ENCODE data around the gene CWC22.
"Not testable (repeated sequence)": the region's sequence is repeated elsewhere in the genome, so short reads cannot be mapped to it uniquely, and the experiment has no call there.

The CWC22 gene

DNA sequence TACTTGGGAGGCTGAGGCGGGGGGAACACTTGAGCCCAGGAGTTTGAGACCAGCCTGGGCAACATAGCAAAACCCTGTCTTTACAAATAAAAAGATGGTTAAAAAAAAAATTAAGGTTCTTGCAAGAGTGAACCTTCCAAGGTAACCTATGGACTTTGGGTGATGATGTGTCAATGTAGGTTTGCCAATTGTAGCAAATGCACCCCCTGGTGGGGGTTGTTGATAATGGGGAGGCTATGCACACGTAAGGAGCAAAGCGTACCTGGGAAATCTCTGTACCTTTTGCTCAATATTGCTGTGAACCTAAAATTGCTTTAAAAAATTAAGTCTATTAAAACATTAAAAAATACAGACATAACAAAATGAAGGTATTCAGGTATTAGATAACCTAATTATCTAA is 70.4 kb downstream of the CWC22 start:
- H3K36me3 ChIP-seq (ENCODE audit: insufficient read depth, low read length), result no peaks in the 10 kb centered on the region
- TF ChIP-seq EZH2 (IDR thresholded peaks at IDR 0.05), result no peak
- TF ChIP-seq FOXP2 (optimal IDR thresholded peaks at IDR 0.05; ENCODE audit: control extremely low read depth, extremely low read length, insufficient read depth), result no peak
- TF ChIP-seq POLR2AphosphoS5 (IDR thresholded peaks at IDR 0.05; ENCODE audit: borderline replicate concordance, low read depth, low read length), result no peak
- H3K9ac ChIP-seq (ENCODE audit: insufficient read length), result no peak overlapping the region
- H3K4me3 ChIP-seq, result no peak overlapping the region
- no peak overlapping the region for H3K27ac ChIP-seq
- no peaks in the 10 kb centered on the region; the same call in 1 of the 2 replicates for H3K9me3 ChIP-seq (ENCODE audit: low read depth, low read length)
- no peak for DNase-seq (ENCODE audit: low read depth, low spot score)

- H3K36me3 ChIP-seq (ENCODE audit: insufficient read depth, low read length), result no peaks in the 10 kb centered on the region
- DNase-seq (ENCODE audit: low read depth, low spot score), result no peak
- H3K27ac ChIP-seq, result no peak overlapping the region
- no peaks in the 10 kb centered on the region; the same call in 1 of the 2 replicates for H3K9me3 ChIP-seq (ENCODE audit: low read depth, low read length)
- H3K9ac ChIP-seq (ENCODE audit: insufficient read length), result no peak overlapping the region
- TF ChIP-seq EZH2 (IDR thresholded peaks at IDR 0.05) (no peak), POLR2AphosphoS5 (IDR thresholded peaks at IDR 0.05; ENCODE audit: borderline replicate concordance, low read depth, low read length) (no peak), FOXP2 (optimal IDR thresholded peaks at IDR 0.05; ENCODE audit: control extremely low read depth, extremely low read length, insufficient read depth) (no peak)
- H3K4me3 ChIP-seq, result no peak overlapping the region
Measured at GRCh38 chr2:179936141-179936540, 71.0 kb downstream of the CWC22 start.

- no peak for TF ChIP-seq FOXP2 (optimal IDR thresholded peaks at IDR 0.05; ENCODE audit: control extremely low read depth, extremely low read length, insufficient read depth)
- no peak for TF ChIP-seq POLR2AphosphoS5 (IDR thresholded peaks at IDR 0.05; ENCODE audit: borderline replicate concordance, low read depth, low read length)
- no peak for TF ChIP-seq EZH2 (IDR thresholded peaks at IDR 0.05)
- no peaks in the 10 kb centered on the region for H3K36me3 ChIP-seq (ENCODE audit: insufficient read depth, low read length)
- no peaks in the 10 kb centered on the region; the same call in 1 of the 2 replicates for H3K9me3 ChIP-seq (ENCODE audit: low read depth, low read length)
- H3K4me3 ChIP-seq, result no peak overlapping the region
- no peak overlapping the region for H3K27ac ChIP-seq
- no peak for DNase-seq (ENCODE audit: low read depth, low spot score)
- no peak overlapping the region for H3K9ac ChIP-seq (ENCODE audit: insufficient read length)
Measured at GRCh38 chr2:179932786-179933185, 74.3 kb downstream of the CWC22 start.

- Histone ChIP-seq H3K9ac (ENCODE audit: insufficient read length) (no peak overlapping the region), H3K27ac (no peak overlapping the region), H3K9me3 (ENCODE audit: low read depth, low read length) (no peaks in the 10 kb centered on the region; the same call in 1 of the 2 replicates), H3K36me3 (ENCODE audit: insufficient read depth, low read length) (no peaks in the 10 kb centered on the region), H3K4me3 (no peak overlapping the region)
- TF ChIP-seq FOXP2 (optimal IDR thresholded peaks at IDR 0.05; ENCODE audit: control extremely low read depth, extremely low read length, insufficient read depth) (no peak), POLR2AphosphoS5 (IDR thresholded peaks at IDR 0.05; ENCODE audit: borderline replicate concordance, low read depth, low read length) (no peak), EZH2 (IDR thresholded peaks at IDR 0.05) (no peak)
- no peak for DNase-seq (ENCODE audit: low read depth, low spot score)
Measured at GRCh38 chr2:179931502-179931901, 75.6 kb downstream of the CWC22 start.

DNA sequence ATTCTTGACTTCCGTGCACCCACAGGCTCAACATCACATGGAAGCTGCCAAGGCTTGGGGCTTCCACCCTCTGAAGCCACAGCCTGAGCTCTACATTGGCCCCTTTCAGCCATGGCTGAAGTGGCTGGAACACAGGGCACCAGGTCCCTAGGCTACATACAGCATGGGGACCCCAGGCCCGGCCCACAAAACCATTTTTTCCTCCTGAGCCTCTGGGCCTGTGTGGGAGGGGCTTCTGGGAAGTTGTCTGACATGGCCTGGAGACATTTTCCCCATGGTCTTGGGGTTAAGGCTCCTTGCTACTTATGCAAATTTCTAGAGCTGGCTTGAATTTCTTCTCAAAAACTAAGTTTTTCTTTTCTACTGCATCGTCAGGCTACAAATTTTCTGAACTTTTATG is 77.1 kb downstream of the CWC22 start:
- H3K9ac ChIP-seq (ENCODE audit: insufficient read length); H3K36me3 ChIP-seq (ENCODE audit: insufficient read depth, low read length); DNase-seq (ENCODE audit: low read depth, low spot score); H3K27ac ChIP-seq; H3K4me3 ChIP-seq; H3K9me3 ChIP-seq (ENCODE audit: low read depth, low read length): not testable (repeated sequence)

DNA sequence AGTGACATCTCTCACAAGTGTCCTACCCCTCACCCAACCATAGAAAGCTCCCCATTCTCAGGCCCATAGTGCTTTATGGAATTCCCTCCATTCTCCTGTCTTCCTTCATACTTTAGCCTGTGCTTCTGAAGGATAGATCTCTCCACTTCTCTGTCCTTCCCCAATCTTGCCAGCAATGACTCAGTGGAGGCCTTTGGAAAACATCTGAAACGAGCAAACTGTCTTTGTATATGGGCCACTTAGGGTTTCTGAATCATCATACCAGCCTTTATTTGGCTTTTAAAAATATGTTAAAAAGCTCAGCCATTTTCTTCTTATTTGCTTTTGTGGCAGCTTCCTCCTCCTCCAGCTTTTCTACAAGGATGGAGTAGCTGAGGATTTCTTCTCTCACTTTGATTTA is 80.1 kb downstream of the CWC22 start:
- no peak overlapping the region for H3K9ac ChIP-seq (ENCODE audit: insufficient read length)
- H3K9me3 ChIP-seq (ENCODE audit: low read depth, low read length), result no peaks in the 10 kb centered on the region
- TF ChIP-seq FOXP2 (optimal IDR thresholded peaks at IDR 0.05; ENCODE audit: control extremely low read depth, extremely low read length, insufficient read depth) (no peak), POLR2AphosphoS5 (IDR thresholded peaks at IDR 0.05; ENCODE audit: borderline replicate concordance, low read depth, low read length) (no peak), EZH2 (IDR thresholded peaks at IDR 0.05) (no peak)
- H3K4me3 ChIP-seq, result no peak overlapping the region
- no peaks in the 10 kb centered on the region for H3K36me3 ChIP-seq (ENCODE audit: insufficient read depth, low read length)
- no peak overlapping the region for H3K27ac ChIP-seq
- no peak for DNase-seq (ENCODE audit: low read depth, low spot score)

GRCh38 chr2:179925713-179926112 is 81.4 kb downstream of the CWC22 start:
- Histone ChIP-seq H3K9ac (ENCODE audit: insufficient read length) (no peak overlapping the region), H3K4me3 (no peak overlapping the region), H3K9me3 (ENCODE audit: low read depth, low read length) (no peaks in the 10 kb centered on the region), H3K36me3 (ENCODE audit: insufficient read depth, low read length) (no peaks in the 10 kb centered on the region), H3K27ac (no peak overlapping the region)
- DNase-seq (ENCODE audit: low read depth, low spot score), result no peak
- TF ChIP-seq EZH2 (IDR thresholded peaks at IDR 0.05), result no peak
- TF ChIP-seq FOXP2 (optimal IDR thresholded peaks at IDR 0.05; ENCODE audit: control extremely low read depth, extremely low read length, insufficient read depth), result no peak
- no peak for TF ChIP-seq POLR2AphosphoS5 (IDR thresholded peaks at IDR 0.05; ENCODE audit: borderline replicate concordance, low read depth, low read length)

DNA sequence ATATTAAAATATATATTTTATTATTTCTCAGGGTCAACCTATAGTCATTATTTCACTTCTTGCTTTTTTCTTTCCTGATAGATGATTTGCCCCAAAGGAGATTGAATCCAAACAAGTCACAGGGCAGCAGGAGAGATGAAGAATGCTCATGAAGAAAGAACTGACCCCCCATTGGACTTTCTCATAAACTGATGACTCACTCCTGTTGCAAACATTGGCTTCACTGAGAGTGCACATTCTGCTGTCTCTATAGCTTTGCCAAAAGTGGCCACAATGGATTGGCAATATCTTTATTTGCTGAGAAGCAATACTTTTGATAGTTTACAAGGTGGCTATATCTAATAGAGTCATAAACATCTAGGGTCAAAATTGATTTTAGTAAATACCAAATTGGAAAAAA is 89.8 kb downstream of the CWC22 start:
- no peak for DNase-seq (ENCODE audit: low read depth, low spot score)
- no peaks in the 10 kb centered on the region for H3K9me3 ChIP-seq (ENCODE audit: low read depth, low read length)
- no peak overlapping the region for H3K9ac ChIP-seq (ENCODE audit: insufficient read length)
- TF ChIP-seq POLR2AphosphoS5 (IDR thresholded peaks at IDR 0.05; ENCODE audit: borderline replicate concordance, low read depth, low read length) (no peak), FOXP2 (optimal IDR thresholded peaks at IDR 0.05; ENCODE audit: control extremely low read depth, extremely low read length, insufficient read depth) (no peak), EZH2 (IDR thresholded peaks at IDR 0.05) (no peak)
- H3K4me3 ChIP-seq, result no peak overlapping the region
- no peak overlapping the region for H3K27ac ChIP-seq
- no peaks in the 10 kb centered on the region for H3K36me3 ChIP-seq (ENCODE audit: insufficient read depth, low read length)

DNA sequence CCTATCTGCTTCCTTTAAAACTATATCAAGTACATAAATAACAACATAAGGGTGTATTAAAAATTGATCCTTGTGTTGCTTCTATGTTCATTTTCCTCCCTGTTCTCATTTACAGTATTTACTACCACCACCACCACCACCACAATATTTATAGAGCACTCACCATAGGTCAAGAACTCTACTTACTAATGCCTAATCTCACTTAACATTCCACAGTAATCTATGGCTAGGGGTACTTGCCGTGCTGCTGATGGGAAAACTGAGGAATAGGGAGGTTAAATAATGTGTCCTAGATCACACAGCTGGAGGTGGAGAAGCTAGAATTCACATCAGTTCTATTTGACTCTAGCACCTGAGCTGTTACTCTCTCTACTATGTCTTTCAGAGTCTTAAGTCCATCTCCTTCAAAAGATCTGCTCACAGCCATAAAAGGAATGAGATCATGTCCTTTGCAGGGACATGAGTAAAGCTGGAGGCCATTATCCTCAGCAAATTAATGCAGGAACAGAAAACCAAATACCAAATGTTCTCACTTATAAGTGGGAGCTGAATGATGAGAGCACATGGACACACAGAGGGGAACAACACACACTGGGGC is 91.6 kb downstream of the CWC22 start:
- no peak for DNase-seq (ENCODE audit: low read depth, low spot score)
- TF ChIP-seq FOXP2 (optimal IDR thresholded peaks at IDR 0.05; ENCODE audit: control extremely low read depth, extremely low read length, insufficient read depth) (no peak), EZH2 (IDR thresholded peaks at IDR 0.05) (no peak), POLR2AphosphoS5 (IDR thresholded peaks at IDR 0.05; ENCODE audit: borderline replicate concordance, low read depth, low read length) (no peak)

More for the DNA sequence above, 91.6 kb downstream of the CWC22 start:
- Histone ChIP-seq H3K4me3 (no peak overlapping the region), H3K36me3 (ENCODE audit: insufficient read depth, low read length) (no peaks in the 10 kb centered on the region), H3K9ac (ENCODE audit: insufficient read length) (no peak overlapping the region), H3K9me3 (ENCODE audit: low read depth, low read length) (no peaks in the 10 kb centered on the region), H3K27ac (no peak overlapping the region)
